ENCODE measurements around the gene SLC39A12. TPM values are rescaled to one million over a fixed set of nuclear protein-coding genes. Genes with fewer than 3 reads are reported as not detected.

The SLC39A12 gene
- total and polyA plus RNA-seq, 2 experiments from 2014 or later: not detected

DNA sequence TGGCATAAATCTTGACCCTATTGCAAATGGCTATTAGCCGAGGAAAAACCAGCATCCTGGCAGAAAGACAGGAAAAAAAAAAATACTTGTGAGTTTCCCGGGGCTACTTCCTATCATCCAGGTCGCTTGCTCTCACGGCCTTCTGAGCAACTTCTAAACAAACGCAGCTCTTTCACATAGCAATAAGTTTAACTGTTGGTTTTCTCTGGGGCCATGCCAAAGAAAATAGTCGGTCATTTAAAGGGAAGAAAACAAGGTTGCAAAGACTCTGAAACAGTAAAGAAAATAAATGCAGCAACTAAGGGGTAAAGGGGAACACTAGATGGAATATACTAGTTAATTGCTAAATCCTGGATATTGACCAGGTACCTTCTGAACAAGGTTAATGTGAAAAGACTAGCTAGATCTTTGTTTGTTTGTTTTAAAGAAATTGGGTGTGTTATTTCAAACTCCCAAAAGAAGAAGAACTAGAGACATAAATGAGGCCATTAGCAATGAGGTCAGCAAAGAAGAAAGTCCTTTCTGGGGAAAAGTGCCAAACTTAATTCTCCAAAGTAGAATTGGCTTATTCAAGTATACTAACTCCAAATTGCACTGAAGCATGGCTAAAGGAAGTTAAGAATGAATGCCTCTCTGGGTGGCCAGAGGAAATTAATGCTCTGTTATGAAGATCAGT is 54.2 kb downstream of the SLC39A12 start (continued):
- TF ChIP-seq, protein P1, sequence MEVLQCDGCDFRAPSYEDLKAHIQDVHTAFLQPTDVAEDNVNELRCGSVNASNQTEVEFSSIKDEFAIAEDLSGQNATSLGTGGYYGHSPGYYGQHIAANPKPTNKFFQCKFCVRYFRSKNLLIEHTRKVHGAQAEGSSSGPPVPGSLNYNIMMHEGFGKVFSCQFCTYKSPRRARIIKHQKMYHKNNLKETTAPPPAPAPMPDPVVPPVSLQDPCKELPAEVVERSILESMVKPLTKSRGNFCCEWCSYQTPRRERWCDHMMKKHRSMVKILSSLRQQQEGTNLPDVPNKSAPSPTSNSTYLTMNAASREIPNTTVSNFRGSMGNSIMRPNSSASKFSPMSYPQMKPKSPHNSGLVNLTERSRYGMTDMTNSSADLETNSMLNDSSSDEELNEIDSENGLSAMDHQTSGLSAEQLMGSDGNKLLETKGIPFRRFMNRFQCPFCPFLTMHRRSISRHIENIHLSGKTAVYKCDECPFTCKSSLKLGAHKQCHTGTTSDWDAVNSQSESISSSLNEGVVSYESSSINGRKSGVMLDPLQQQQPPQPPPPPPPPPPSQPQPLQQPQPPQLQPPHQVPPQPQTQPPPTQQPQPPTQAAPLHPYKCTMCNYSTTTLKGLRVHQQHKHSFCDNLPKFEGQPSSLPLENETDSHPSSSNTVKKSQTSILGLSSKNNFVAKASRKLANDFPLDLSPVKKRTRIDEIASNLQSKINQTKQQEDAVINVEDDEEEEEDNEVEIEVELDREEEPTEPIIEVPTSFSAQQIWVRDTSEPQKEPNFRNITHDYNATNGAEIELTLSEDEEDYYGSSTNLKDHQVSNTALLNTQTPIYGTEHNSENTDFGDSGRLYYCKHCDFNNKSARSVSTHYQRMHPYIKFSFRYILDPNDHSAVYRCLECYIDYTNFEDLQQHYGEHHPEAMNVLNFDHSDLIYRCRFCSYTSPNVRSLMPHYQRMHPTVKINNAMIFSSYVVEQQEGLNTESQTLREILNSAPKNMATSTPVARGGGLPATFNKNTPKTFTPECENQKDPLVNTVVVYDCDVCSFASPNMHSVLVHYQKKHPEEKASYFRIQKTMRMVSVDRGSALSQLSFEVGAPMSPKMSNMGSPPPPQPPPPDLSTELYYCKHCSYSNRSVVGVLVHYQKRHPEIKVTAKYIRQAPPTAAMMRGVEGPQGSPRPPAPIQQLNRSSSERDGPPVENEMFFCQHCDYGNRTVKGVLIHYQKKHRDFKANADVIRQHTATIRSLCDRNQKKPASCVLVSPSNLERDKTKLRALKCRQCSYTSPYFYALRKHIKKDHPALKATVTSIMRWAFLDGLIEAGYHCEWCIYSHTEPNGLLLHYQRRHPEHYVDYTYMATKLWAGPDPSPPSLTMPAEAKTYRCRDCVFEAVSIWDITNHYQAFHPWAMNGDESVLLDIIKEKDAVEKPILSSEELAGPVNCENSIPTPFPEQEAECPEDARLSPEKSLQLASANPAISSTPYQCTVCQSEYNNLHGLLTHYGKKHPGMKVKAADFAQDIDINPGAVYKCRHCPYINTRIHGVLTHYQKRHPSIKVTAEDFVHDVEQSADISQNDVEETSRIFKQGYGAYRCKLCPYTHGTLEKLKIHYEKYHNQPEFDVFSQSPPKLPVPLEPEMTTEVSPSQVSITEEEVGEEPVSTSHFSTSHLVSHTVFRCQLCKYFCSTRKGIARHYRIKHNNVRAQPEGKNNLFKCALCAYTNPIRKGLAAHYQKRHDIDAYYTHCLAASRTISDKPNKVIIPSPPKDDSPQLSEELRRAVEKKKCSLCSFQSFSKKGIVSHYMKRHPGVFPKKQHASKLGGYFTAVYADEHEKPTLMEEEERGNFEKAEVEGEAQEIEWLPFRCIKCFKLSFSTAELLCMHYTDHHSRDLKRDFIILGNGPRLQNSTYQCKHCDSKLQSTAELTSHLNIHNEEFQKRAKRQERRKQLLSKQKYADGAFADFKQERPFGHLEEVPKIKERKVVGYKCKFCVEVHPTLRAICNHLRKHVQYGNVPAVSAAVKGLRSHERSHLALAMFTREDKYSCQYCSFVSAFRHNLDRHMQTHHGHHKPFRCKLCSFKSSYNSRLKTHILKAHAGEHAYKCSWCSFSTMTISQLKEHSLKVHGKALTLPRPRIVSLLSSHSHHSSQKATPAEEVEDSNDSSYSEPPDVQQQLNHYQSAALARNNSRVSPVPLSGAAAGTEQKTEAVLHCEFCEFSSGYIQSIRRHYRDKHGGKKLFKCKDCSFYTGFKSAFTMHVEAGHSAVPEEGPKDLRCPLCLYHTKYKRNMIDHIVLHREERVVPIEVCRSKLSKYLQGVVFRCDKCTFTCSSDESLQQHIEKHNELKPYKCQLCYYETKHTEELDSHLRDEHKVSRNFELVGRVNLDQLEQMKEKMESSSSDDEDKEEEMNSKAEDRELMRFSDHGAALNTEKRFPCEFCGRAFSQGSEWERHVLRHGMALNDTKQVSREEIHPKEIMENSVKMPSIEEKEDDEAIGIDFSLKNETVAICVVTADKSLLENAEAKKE (CRISPR knock-in tag; IDR thresholded peaks at IDR 0.05): no peak
- TF ChIP-seq, protein P2, sequence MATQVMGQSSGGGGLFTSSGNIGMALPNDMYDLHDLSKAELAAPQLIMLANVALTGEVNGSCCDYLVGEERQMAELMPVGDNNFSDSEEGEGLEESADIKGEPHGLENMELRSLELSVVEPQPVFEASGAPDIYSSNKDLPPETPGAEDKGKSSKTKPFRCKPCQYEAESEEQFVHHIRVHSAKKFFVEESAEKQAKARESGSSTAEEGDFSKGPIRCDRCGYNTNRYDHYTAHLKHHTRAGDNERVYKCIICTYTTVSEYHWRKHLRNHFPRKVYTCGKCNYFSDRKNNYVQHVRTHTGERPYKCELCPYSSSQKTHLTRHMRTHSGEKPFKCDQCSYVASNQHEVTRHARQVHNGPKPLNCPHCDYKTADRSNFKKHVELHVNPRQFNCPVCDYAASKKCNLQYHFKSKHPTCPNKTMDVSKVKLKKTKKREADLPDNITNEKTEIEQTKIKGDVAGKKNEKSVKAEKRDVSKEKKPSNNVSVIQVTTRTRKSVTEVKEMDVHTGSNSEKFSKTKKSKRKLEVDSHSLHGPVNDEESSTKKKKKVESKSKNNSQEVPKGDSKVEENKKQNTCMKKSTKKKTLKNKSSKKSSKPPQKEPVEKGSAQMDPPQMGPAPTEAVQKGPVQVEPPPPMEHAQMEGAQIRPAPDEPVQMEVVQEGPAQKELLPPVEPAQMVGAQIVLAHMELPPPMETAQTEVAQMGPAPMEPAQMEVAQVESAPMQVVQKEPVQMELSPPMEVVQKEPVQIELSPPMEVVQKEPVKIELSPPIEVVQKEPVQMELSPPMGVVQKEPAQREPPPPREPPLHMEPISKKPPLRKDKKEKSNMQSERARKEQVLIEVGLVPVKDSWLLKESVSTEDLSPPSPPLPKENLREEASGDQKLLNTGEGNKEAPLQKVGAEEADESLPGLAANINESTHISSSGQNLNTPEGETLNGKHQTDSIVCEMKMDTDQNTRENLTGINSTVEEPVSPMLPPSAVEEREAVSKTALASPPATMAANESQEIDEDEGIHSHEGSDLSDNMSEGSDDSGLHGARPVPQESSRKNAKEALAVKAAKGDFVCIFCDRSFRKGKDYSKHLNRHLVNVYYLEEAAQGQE (IDR thresholded peaks at IDR 0.05; ENCODE audit: unreplicated experiment): no peak

DNA sequence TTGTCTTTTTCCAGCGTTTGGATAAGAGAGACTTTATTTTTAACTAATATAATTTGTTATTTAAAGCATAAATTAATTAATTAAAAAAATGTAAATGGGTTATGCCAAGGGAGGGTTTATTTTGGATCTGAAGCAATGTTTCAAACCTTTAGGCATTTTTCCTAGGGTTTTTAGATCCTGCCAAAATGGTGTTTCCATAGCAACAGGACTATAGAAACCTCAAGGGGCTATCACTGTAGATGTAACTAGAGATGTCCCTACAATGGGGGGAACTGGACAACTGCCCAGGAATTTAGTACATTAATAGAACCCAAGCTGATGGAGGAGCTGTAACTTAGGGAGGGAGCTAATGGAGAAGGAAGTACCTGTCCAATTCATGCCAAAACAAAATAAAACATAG is 57.3 kb downstream of the SLC39A12 start:
- H3K4me1 ChIP-seq (ENCODE audit: insufficient read depth): peaks cover 27% of the 10 kb centered on the region
- H3K27ac ChIP-seq (ENCODE audit: low read depth): no peak overlapping the region
- no peaks in the 10 kb centered on the region for H3F3A ChIP-seq (replicated peaks; ENCODE audit: low read depth)
- no peak overlapping the region for H2AFZ ChIP-seq
- Mint-ChIP-seq H3K9me3 (no peaks in the 10 kb centered on the region), H3K27ac (no peak overlapping the region), H3K4me3 (no peak overlapping the region), H3K36me3 (ENCODE audit: low read depth) (no peaks in the 10 kb centered on the region), H3K27me3 (ENCODE audit: insufficient read depth, low read depth, poor library complexity) (peaks cover 1% of the 10 kb centered on the region), H3K4me1 (peaks cover 33% of the 10 kb centered on the region)
- H3K4me3 ChIP-seq: no peak overlapping the region
- no peaks in the 10 kb centered on the region for H3K27me3 ChIP-seq (ENCODE audit: insufficient read depth)
- DNase-seq (ENCODE audit: low spot score) (no peak), ATAC-seq (no peak)
- no peak overlapping the region for H3K4me2 ChIP-seq
- H4K20me1 ChIP-seq (replicated peaks; ENCODE audit: insufficient read depth): no peaks in the 10 kb centered on the region
- no peaks in the 10 kb centered on the region for H3K36me3 ChIP-seq (ENCODE audit: insufficient read depth)
- peaks cover 12% of the 10 kb centered on the region for H3K9me2 ChIP-seq (ENCODE audit: insufficient read depth)
- TF ChIP-seq STAT1 (IDR thresholded peaks at IDR 0.05; ENCODE audit: unreplicated experiment): no peak
- TF ChIP-seq, protein P3, sequence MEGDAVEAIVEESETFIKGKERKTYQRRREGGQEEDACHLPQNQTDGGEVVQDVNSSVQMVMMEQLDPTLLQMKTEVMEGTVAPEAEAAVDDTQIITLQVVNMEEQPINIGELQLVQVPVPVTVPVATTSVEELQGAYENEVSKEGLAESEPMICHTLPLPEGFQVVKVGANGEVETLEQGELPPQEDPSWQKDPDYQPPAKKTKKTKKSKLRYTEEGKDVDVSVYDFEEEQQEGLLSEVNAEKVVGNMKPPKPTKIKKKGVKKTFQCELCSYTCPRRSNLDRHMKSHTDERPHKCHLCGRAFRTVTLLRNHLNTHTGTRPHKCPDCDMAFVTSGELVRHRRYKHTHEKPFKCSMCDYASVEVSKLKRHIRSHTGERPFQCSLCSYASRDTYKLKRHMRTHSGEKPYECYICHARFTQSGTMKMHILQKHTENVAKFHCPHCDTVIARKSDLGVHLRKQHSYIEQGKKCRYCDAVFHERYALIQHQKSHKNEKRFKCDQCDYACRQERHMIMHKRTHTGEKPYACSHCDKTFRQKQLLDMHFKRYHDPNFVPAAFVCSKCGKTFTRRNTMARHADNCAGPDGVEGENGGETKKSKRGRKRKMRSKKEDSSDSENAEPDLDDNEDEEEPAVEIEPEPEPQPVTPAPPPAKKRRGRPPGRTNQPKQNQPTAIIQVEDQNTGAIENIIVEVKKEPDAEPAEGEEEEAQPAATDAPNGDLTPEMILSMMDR (conservative IDR thresholded peaks at IDR 0.05; ENCODE audit: low read depth in 2 of 2): no peak
- no peak for TF ChIP-seq JUNB (IDR thresholded peaks at IDR 0.05; ENCODE audit: unreplicated experiment)
- no peak for TF ChIP-seq NANOG (IDR thresholded peaks at IDR 0.05; ENCODE audit: borderline replicate concordance)
- TF ChIP-seq ZNF331 (CRISPR knock-in tag; IDR thresholded peaks at IDR 0.05; ENCODE audit: low read depth): no peak
- TF ChIP-seq EZH2phosphoT487 (IDR thresholded peaks at IDR 0.05; ENCODE audit: unreplicated experiment): no peak
- no peak for TF ChIP-seq POLR2AphosphoS5 (IDR thresholded peaks at IDR 0.05; ENCODE audit: low read depth)
- TF ChIP-seq, protein P2 (IDR thresholded peaks at IDR 0.05; ENCODE audit: unreplicated experiment): no peak
- H3K79me2 ChIP-seq (replicated peaks; ENCODE audit: insufficient read depth): no peaks in the 10 kb centered on the region
